ENCODE data around the gene CRYBB3.
"Not testable (repeated sequence)": the region's sequence is repeated elsewhere in the genome, so short reads cannot be mapped to it uniquely, and the experiment has no call there.

GRCh38 chr22:25178348-25178747 is 21.3 kb upstream of the CRYBB3 start:
- not testable (repeated sequence) for TF ChIP-seq CTCF, POLR2A (IDR thresholded peaks at IDR 0.05)
